HG02759 (cell line): ENCODE results near the gene SSR4.

ENCODE experiments used
- ATAC-seq: cut with Tn5 transposase; IDR thresholded peaks from one replicate; pipeline ENCODE4 v1.9.1; 2021; ENCODE audit warnings: mild to moderate bottlenecking, moderate library complexity; ENCODE audit not compliant: unreplicated experiment

SSR4 gene

DNA sequence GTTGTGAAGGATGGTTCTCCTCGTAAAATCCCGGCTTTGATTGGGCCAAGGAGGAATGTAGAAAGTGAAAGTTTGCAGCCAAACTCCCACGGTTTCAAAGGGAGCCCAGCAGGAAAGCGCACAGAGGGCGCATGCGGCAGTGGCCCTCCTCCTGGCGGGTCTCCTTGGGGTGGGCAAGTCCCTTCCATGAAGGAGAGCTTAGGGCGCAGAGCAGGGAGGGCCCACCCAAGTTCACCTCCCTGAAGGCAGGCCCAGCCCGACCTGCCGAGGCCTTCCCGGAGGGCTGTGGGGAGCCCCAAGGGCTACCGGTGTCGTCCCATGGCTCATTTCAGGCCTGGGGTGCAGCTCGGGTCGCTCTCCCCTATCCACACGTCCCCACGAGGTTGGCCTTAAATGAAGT is 33.8 kb downstream of the SSR4 start:
- no peak for ATAC-seq

DNA sequence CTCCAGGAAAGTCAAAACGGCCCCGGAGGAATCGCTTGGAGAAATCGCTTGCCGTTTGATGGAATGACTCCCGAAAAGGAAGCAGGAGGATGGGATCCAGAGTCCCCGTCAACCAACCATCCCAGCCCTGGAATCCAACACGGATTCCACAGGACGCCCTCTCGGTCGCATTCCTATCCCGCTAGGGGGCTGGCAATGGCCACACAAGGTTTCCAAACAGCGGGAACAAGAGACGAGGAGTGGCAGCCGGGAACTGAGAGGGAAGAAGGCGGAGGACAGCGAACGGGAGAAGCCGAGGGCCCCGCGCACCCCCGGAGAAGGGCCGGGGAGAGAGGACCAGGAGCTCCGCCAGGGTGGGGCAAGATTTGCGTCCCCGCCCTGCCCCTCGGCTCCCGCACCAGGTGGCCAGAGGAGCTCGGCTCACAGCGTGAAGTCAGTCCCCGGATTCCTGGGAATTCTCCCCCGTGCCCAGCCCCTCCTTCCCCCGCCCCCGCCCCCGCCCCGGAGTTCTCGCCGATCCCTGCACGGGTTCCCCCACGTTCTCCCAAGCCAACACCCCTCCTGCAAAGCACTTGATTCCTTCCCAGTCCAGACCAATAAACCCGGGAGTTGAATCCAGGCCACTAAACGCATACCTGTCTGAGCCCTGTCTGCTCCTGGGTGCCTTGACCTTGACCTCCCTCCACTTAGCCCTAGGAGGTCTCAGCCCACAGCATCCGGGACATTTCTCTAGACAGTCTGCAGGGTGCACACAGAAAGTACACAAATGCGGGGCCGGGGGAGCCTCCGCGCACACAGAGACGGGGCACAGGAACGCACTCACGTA is 34.5 kb downstream of the SSR4 start:
- no peak for ATAC-seq

DNA sequence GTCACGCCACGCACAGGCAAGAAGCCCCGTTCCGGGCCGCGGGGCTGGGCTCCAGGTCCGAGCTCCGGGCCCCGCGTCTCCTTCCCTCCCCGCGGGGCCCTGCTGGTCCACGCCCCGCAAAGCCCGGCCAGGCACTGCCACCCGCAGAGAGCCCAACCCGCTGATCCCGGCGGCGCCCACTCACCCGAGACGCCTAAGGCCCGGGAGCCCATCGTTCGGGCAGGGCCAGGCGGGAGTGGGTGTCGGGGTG is 35.0 kb downstream of the SSR4 start:
- ATAC-seq: no peak

DNA sequence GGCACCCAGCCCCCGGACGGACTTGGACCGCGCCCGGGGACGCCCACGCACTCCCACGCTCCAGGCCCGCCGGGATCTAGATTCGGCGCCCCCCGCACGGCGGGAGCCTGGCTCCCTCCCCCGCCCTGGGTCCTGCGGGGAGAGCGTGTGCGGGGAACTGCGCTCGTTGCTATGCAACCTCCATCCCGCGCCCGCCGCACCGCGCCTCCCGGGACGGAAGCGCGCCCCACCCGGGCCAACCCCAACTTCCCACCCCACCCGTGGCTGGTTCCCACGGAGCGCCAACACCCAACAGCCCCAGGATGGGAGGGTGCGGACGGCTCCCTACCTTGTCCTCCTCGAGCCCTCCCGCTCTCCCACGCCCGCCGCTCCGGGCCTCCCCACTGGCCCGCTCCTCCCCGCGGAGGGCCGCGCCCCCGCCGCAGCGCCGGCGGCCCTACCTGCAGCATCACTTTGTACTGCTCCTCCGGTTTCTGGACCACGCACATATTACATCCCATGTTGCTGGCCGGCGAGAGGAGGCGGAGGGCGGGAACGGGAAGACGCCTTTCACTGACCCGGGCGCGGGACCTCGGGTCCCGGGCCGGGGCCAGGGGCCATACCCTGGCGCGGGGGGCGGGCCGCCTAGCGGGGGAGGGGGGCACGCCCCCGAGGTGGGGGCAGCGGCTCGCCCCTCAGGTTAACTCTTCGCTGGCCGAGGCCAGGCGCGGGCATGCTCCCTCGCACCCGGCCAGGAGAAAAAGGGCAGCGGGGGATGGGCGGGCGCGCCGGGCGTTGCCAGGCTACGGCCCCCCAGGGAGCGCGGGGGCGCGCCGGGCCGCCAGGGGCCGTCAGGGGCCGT is 35.6 kb downstream of the SSR4 start, which contains the start of gene PDZD4:
TSS of gene PDZD4 (minus strand) at position 746 of the 841 bp plus-strand sequence. CDS start at position 500, 246 bp downstream.
- no peak for ATAC-seq

DNA sequence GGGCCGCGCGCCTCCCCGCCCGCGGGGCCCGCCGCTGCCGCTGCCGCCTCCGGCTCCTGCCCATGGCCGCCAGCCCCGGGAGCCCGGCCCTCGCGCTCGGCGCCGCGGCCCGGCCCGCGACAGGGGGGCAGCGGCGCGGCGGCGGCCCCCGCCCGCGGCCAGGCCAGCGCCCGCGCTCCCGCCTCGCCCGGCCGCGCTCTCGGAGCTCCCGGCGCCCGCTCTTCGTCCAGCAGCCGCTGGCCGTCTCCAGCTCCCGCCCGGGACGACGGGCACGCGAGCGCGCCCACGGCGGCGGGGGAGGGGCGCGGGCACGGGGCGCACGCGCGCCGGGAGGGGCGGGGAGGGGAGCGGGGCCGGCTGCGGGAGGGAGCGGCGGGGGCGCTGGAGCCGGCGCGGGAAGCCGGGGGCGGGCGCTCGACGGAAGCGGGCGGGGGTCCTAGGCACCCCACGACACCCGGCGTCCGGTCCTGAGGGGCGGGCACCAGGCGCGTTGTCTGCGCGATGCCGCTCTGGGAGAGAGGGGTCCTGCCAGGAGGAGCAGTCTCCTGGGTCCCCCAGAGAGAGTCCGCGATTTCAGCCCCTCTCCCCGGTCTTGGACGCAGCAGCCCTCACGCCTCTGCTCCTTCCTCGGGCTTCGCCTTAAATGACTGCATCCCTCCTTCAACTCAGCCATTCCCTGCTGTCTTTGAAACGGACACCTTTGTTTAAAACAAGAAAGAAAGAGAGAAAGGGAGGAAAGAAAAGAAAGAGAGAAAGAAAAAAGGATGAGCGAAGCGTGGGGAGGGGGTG is 36.4 kb downstream of the SSR4 start:
- no peak for ATAC-seq

GRCh38 chrX:153831429-153832150 is 37.1 kb downstream of the SSR4 start:
- no peak for ATAC-seq

- ATAC-seq: no peak
Measured at GRCh38 chrX:153832728-153833127, 38.3 kb downstream of the SSR4 start.

DNA sequence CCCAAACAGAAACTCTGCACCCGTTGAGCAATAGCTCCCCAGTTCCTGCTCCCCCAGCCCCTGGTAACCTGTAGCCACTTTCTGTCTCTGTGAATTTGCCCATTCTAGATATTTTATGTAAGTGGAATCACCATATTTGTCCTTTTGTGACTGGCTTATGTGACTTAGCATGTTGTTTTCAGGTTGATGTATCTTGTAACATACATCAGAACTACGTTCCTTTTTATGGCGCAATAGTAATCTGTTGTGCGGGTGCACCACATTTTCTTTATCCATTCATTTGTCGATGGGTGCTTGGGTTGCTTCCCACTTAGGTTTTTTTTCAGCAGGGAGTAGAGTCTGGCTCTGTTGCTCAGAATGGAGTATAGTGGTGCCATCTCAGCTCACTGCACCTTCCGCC is 42.5 kb downstream of the SSR4 start:
- no peak for ATAC-seq

DNA sequence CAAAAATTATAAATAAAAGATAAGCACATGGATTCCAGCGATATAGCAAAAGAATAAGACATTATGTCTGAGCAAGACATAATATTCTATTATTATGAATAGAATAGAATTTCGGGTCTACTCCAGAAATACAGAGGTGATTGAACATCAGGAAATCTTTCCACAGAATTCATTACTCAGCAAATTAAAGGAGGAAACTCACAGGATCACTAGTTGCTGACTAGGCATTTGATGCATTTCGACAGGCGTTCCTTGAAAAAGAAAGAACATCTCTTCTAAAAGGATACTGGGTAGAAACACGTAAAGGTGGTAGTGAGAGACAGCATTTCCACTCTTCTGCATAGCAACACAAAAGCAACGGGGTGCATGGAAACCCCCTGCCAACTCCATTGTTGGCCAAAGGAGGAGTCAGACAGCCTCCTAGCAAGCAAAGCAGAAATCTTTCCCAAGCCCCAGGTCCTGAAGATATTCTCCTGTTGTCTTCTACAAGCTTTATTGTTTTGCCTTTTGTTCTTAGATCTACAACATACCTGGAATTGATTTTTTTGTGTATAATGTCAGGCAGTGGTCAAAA is 50.1 kb downstream of the SSR4 start:
- no peak for ATAC-seq

DNA sequence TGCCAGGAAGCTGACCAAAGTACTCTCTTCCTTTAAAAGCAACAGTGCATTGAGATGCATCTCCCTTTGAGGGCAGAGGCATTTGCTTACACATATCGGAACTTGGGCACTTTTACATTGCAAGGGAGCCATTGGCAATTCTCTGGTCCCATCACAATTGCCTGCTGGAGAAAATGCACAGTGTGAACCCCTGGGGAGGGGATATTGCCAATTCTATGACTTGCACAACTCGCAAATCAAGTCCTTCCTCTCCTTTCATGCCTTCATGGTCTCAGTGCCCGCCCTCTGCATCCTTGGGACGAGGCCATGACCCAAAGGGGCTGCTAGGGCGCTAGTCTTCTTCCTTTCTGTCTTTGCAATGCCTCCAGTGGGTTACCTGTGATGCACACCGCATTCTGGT is 50.7 kb downstream of the SSR4 start:
- no peak for ATAC-seq

GRCh38 chrX:153845842-153846241 is 51.4 kb downstream of the SSR4 start:
- no peak for ATAC-seq
